ENCODE measurements around the gene NF1.

Gene NF1

DNA sequence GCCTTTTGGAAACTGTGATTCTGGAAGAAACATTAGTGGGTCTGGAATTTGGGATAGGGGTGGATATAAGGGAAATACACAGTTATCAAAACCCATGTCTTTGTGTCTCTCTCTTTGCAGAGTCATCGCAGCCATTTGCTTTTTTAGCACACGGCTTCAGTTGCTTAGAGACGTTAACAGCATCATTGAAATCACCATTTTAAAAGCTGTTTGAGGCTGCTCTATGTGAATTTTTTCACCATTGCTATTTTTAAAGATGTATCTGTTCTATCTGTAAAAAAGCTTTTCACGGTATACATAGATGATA lies 155.0 kb downstream of the NF1 start:
- no peak for TF ChIP-seq CTCF (conservative IDR thresholded peaks at IDR 0.05)
- H3K27ac ChIP-seq = no peak overlapping the region

DNA sequence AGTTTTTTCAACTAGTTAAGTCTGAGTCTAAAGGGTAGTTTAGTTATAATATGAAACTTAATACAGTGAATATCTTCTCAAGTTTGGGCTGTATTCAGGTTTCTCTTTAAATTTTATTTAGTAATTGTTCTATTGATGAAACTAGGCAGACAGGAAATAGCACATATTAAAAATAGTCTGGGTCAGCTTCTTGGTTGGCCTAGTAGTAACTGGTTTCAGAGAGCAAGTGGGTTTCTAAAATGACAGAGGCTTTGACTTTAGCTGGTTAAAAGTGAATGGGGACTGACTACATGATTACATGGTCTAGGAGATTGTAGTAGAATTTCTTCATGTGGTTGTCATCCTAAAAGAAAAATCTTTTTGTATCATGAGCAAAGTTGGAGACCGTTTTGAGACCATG lies 155.5 kb downstream of the NF1 start:
- TF ChIP-seq CTCF (conservative IDR thresholded peaks at IDR 0.05) = no peak
- no peak overlapping the region for H3K27ac ChIP-seq

- no peak overlapping the region for H3K27ac ChIP-seq
- TF ChIP-seq CTCF (conservative IDR thresholded peaks at IDR 0.05) = no peak
Observed at GRCh38 chr17:31251105-31251969, 156.6 kb downstream of the NF1 start.

DNA sequence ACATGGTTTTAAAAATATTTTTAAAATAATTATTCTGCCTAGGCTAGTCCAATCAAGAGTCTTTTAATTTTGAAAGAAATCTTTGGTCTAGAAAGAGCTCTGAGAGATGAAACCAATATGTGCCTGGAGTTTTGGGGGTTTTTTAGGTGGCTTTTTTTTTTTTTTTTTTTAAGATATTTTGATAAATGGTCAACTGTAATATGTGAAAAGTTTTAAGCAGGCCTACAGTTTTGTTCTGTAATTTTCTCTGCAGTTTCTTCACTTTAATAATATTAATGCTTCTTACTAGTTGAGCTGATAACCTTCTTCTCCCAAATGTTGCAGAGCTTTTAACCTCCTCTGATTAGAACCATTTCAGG lies 157.2 kb downstream of the NF1 start:
- no peak for TF ChIP-seq CTCF (conservative IDR thresholded peaks at IDR 0.05)
- H3K27ac ChIP-seq = no peak overlapping the region

GRCh38 chr17:31252741-31253140 lies 158.0 kb downstream of the NF1 start:
- H3K27ac ChIP-seq = no peak overlapping the region
- TF ChIP-seq CTCF (conservative IDR thresholded peaks at IDR 0.05) = no peak

- no peak for TF ChIP-seq CTCF (conservative IDR thresholded peaks at IDR 0.05)
- H3K27ac ChIP-seq = no peak overlapping the region
Observed at GRCh38 chr17:31254654-31255053, 159.9 kb downstream of the NF1 start.

GRCh38 chr17:31256936-31257335 lies 162.2 kb downstream of the NF1 start:
- TF ChIP-seq CTCF (conservative IDR thresholded peaks at IDR 0.05) = no peak

More at GRCh38 chr17:31256936-31257335, 162.2 kb downstream of the NF1 start:
- H3K27ac ChIP-seq = no peak overlapping the region
